ENCODE data around the gene CABP1. TPM values are rescaled to one million over a fixed set of nuclear protein-coding genes. Genes with fewer than 3 reads are reported as not detected.
"Not testable (repeated sequence)": the region's sequence is repeated elsewhere in the genome, so short reads cannot be mapped to it uniquely, and the experiment has no call there.

The CABP1 gene
- total RNA-seq (2014; rRNA removed; shearing (Covaris generic); ENCODE audit: low replicate concordance): not detected in 2 replicates

- no peak for DNase-seq (ENCODE audit: low read depth)
- in situ Hi-C loops (cut with HindIII; ENCODE audit: low pct_unique_long_range_greater_than_20kb, low sequenced_read_pairs): no loop called here
Measured at GRCh38 chr12:120639771-120640721, at the start of gene CABP1. CABP1 (plus strand) TSS chr12:120640626; CDS start chr12:120640686, 60 bp downstream.

- in situ Hi-C loops (cut with HindIII; ENCODE audit: low pct_unique_long_range_greater_than_20kb, low sequenced_read_pairs): no loop called here
- no peak for DNase-seq (ENCODE audit: low read depth)
Measured at GRCh38 chr12:120590741-120591407, 49.6 kb upstream of the CABP1 start.

GRCh38 chr12:120592121-120593049 is 48.0 kb upstream of the CABP1 start:
- DNase-seq (ENCODE audit: low read depth): no peak
- in situ Hi-C loops (cut with HindIII; ENCODE audit: low pct_unique_long_range_greater_than_20kb, low sequenced_read_pairs): no loop called here

GRCh38 chr12:120596901-120597300 is 43.5 kb upstream of the CABP1 start:
- no peak for DNase-seq (ENCODE audit: low read depth)
- in situ Hi-C loops (cut with HindIII; ENCODE audit: low pct_unique_long_range_greater_than_20kb, low sequenced_read_pairs): no loop called here

GRCh38 chr12:120597861-120598260 is 42.6 kb upstream of the CABP1 start:
- in situ Hi-C loops (cut with HindIII; ENCODE audit: low pct_unique_long_range_greater_than_20kb, low sequenced_read_pairs): no loop called here

GRCh38 chr12:120598674-120599463 is 41.6 kb upstream of the CABP1 start:
- in situ Hi-C loops (cut with HindIII; ENCODE audit: low pct_unique_long_range_greater_than_20kb, low sequenced_read_pairs): no loop called here
- peak; percentile 93 for DNase-seq (ENCODE audit: low read depth)

More at GRCh38 chr12:120597861-120598260, 42.6 kb upstream of the CABP1 start:
- DNase-seq (ENCODE audit: low read depth): no peak

- in situ Hi-C loops (cut with HindIII; ENCODE audit: low pct_unique_long_range_greater_than_20kb, low sequenced_read_pairs): no loop called here
- DNase-seq (ENCODE audit: low read depth): peak; percentile 52
Measured at GRCh38 chr12:120599672-120600552, 40.5 kb upstream of the CABP1 start.

GRCh38 chr12:120602416-120602815 is 38.0 kb upstream of the CABP1 start:
- in situ Hi-C loops (cut with HindIII; ENCODE audit: low pct_unique_long_range_greater_than_20kb, low sequenced_read_pairs): not testable (repeated sequence)

GRCh38 chr12:120610560-120610959 is 29.9 kb upstream of the CABP1 start:
- in situ Hi-C loops (cut with HindIII; ENCODE audit: low pct_unique_long_range_greater_than_20kb, low sequenced_read_pairs): no loop called here
- DNase-seq (ENCODE audit: low read depth): no peak

More at GRCh38 chr12:120602416-120602815, 38.0 kb upstream of the CABP1 start:
- peak; percentile 68 for DNase-seq (ENCODE audit: low read depth)

- DNase-seq (ENCODE audit: low read depth); in situ Hi-C loops (cut with HindIII; ENCODE audit: low pct_unique_long_range_greater_than_20kb, low sequenced_read_pairs): not testable (repeated sequence)
Measured at GRCh38 chr12:120611534-120611933, 28.9 kb upstream of the CABP1 start.

GRCh38 chr12:120614848-120615247 is 25.6 kb upstream of the CABP1 start:
- no peak for DNase-seq (ENCODE audit: low read depth)
- in situ Hi-C loops (cut with HindIII; ENCODE audit: low pct_unique_long_range_greater_than_20kb, low sequenced_read_pairs): no loop called here

GRCh38 chr12:120617193-120617592 is 23.2 kb upstream of the CABP1 start:
- DNase-seq (ENCODE audit: low read depth); in situ Hi-C loops (cut with HindIII; ENCODE audit: low pct_unique_long_range_greater_than_20kb, low sequenced_read_pairs): not testable (repeated sequence)

GRCh38 chr12:120617767-120618166 is 22.7 kb upstream of the CABP1 start:
- DNase-seq (ENCODE audit: low read depth); in situ Hi-C loops (cut with HindIII; ENCODE audit: low pct_unique_long_range_greater_than_20kb, low sequenced_read_pairs): not testable (repeated sequence)

GRCh38 chr12:120618954-120619615 is 21.3 kb upstream of the CABP1 start:
- in situ Hi-C loops (cut with HindIII; ENCODE audit: low pct_unique_long_range_greater_than_20kb, low sequenced_read_pairs): no loop called here
- no peak for DNase-seq (ENCODE audit: low read depth)

- no peak for DNase-seq (ENCODE audit: low read depth)
Measured at GRCh38 chr12:120620624-120621023, 19.8 kb upstream of the CABP1 start.

More at GRCh38 chr12:120620624-120621023, 19.8 kb upstream of the CABP1 start:
- in situ Hi-C loops (cut with HindIII; ENCODE audit: low pct_unique_long_range_greater_than_20kb, low sequenced_read_pairs): no loop called here

All from Caki2 (cell line).